Liver (tissue), 9 donors: ENCODE measurements around the gene GC. TPM values are rescaled to one million over a fixed set of nuclear protein-coding genes. Genes with fewer than 3 reads are reported as not detected.
"Not testable (repeated sequence)": the region's sequence is repeated elsewhere in the genome, so short reads cannot be mapped to it uniquely, and the experiment has no call there.

ENCODE experiments used
- DNase-seq: peaks from one replicate; pipeline ENCODE4 v3.0.0-alpha.2; 2017; ENCODE audit warnings: low spot score
- H3K27ac ChIP-seq, 2 donors: one replicate each; pipeline ENCODE4 v1.7.0; 2013; ENCODE audit warnings: inconsistent platforms in 2 of 2, low read length in 2 of 2, control low read depth in 1 of 2, low read depth in 1 of 2, mild to moderate bottlenecking in 1 of 2
- H3K27me3 ChIP-seq, 4 donors: one replicate each; pipeline versions ENCODE4 v1.6.1 to v1.7.0; 2013; ENCODE audit warnings: low read length in 3 of 4, inconsistent platforms in 1 of 4, mild to moderate bottlenecking in 1 of 4, moderate library complexity in 1 of 4; ENCODE audit not compliant: control insufficient read depth in 4 of 4, insufficient read depth in 4 of 4
- H3K36me3 ChIP-seq, 4 donors: one replicate each; pipeline versions ENCODE4 v1.6.1 to v1.7.0; 2013; ENCODE audit warnings: low read length in 3 of 4, mild to moderate bottlenecking in 3 of 4, low read depth in 1 of 4, moderate library complexity in 1 of 4; ENCODE audit not compliant: control insufficient read depth in 4 of 4, insufficient read depth in 3 of 4
- H3K4me1 ChIP-seq, 4 donors: one replicate each; pipeline versions ENCODE4 v1.6.1 to v1.7.0; 2013; ENCODE audit warnings: low read length in 3 of 4, mild to moderate bottlenecking in 3 of 4, moderate library complexity in 1 of 4; ENCODE audit not compliant: control insufficient read depth in 4 of 4, insufficient read depth in 4 of 4
- H3K4me3 ChIP-seq, 3 donors: one replicate each; pipeline versions ENCODE4 v1.6.1 to v1.7.0; 2013; ENCODE audit warnings: low read length in 3 of 3, control low read depth in 1 of 3, low read depth in 1 of 3, mild to moderate bottlenecking in 1 of 3
- H3K9ac ChIP-seq, 2 donors: one replicate each; pipeline ENCODE4 v1.7.0; 2013; ENCODE audit warnings: low read length in 2 of 2, mild to moderate bottlenecking in 2 of 2, moderate library complexity in 2 of 2, control low read depth in 1 of 2, low read depth in 1 of 2
- H3K9me3 ChIP-seq, 4 donors: one replicate each; pipeline versions ENCODE4 v1.6.1 to v1.7.0; 2013; ENCODE audit warnings: low read length in 3 of 4; ENCODE audit not compliant: control insufficient read depth in 4 of 4
- ATF3 ChIP-seq: IDR thresholded peaks from 2 replicates; pipeline ENCODE4 v1.6.1; 2016; ENCODE audit warnings: antibody characterized with exemption
- EGR1 ChIP-seq, 2 donors: IDR thresholded peaks; 2 replicates each; pipeline ENCODE4 v1.6.1; 2016 to 2018; ENCODE audit warnings: antibody characterized with exemption in 2 of 2, low read depth in 2 of 2
- GABPA ChIP-seq, 2 donors: IDR thresholded peaks in 1 of 2; conservative IDR thresholded peaks in 1 of 2; 2 replicates each; pipeline ENCODE4 v1.6.1; 2016; ENCODE audit warnings: antibody characterized with exemption in 2 of 2, mild to moderate bottlenecking in 1 of 2, moderate library complexity in 1 of 2
- HNF4A ChIP-seq, 2 donors: conservative IDR thresholded peaks; 2 replicates each; pipeline ENCODE4 v1.6.1; 2016; ENCODE audit warnings: antibody characterized with exemption in 2 of 2, mild to moderate bottlenecking in 2 of 2
- JUND ChIP-seq, 2 donors: IDR thresholded peaks; 2 replicates each; pipeline ENCODE4 v1.6.1; 2016; ENCODE audit warnings: antibody characterized with exemption in 2 of 2
- NR2F2 ChIP-seq: IDR thresholded peaks from 2 replicates; pipeline ENCODE4 v1.6.1; 2016; ENCODE audit warnings: antibody characterized with exemption
- RAD21 ChIP-seq, 2 donors: IDR thresholded peaks; 2 replicates each; pipeline ENCODE4 v1.6.1; 2016; ENCODE audit warnings: antibody characterized with exemption in 2 of 2, mild to moderate bottlenecking in 2 of 2
- RXRA ChIP-seq, 2 donors: IDR thresholded peaks; 2 replicates each; pipeline ENCODE4 v1.6.1; 2017 to 2018; ENCODE audit warnings: antibody characterized with exemption in 2 of 2, mild to moderate bottlenecking in 1 of 2
- SP1 ChIP-seq: IDR thresholded peaks from 2 replicates; pipeline ENCODE4 v1.6.1; 2018; ENCODE audit warnings: antibody characterized with exemption, mild to moderate bottlenecking
- TAF1 ChIP-seq: conservative IDR thresholded peaks from 2 replicates; pipeline ENCODE4 v1.6.1; 2016; ENCODE audit warnings: antibody characterized with exemption, mild to moderate bottlenecking
- YY1 ChIP-seq: IDR thresholded peaks from 2 replicates; pipeline ENCODE4 v1.6.1; 2016; ENCODE audit warnings: antibody characterized with exemption, mild to moderate bottlenecking
- WGBS: extraction: QIAGEN DNeasy Blood & Tissue Kit; methylation state at CpG from one replicate; pipeline ENCODE4 v1.1.7; 2013; 5-methylcytosine and 5-hydroxymethylcytosine counted together
- polyA plus RNA-seq, 2 donors: library from polyadenylated mRNA; stranded (reverse) in 1 of 2; unstranded in 1 of 2; fragments of 200-250 nt in 1 of 2; fragments of >200 nt in 1 of 2; fragmentation: Nextera tagmentation in 1 of 2; extraction: Ambion mirVana in 1 of 2; gene quantifications; one replicate each; pipeline versions ENCODE4 v1.2.1 to v1.2.3, GENCODE V29; 2013 to 2015
- total RNA-seq, 2 donors: library from RNA; depleted of rRNA; stranded (reverse); fragments of >200 nt; gene quantifications; one replicate each; pipeline ENCODE4 v1.2.3, GENCODE V29; 2014
- TF ChIP-seq, protein P1 (sequence below): IDR thresholded peaks from 2 replicates; pipeline ENCODE4 v1.6.1; 2016; ENCODE audit warnings: antibody characterized with exemption, mild to moderate bottlenecking
- TF ChIP-seq, protein P2 (sequence below): IDR thresholded peaks from 2 replicates; pipeline ENCODE4 v1.6.1; 2016; ENCODE audit warnings: antibody characterized with exemption
- TF ChIP-seq, protein P3 (sequence below): IDR thresholded peaks from 2 replicates; pipeline ENCODE4 v1.6.1; 2016; ENCODE audit warnings: antibody characterized with exemption
- donor health status: healthy.
- donor health status: healthy.
- donor health status: healthy.
- donor health status: healthy.
- donor health status: healthy.

The GC gene
- total and polyA plus RNA-seq, 4 donors: 1,801 to 4,674 (median 2,937) TPM

GRCh38 chr4:71814433-71814832 is 30.6 kb upstream of the GC start:
- 93% methylated on average over 2 of the region's 2 CpGs for WGBS
- no peaks in the 10 kb centered on the region for H3K9me3 ChIP-seq
- H3K27me3 ChIP-seq: no peaks in the 10 kb centered on the region
- no peak overlapping the region for H3K4me3 ChIP-seq
- no peak for DNase-seq
- no peaks in the 10 kb centered on the region for H3K36me3 ChIP-seq
- no peak overlapping the region for H3K9ac ChIP-seq
- no peak overlapping the region for H3K27ac ChIP-seq
- H3K4me1 ChIP-seq: peaks cover 0 to 9% (median 4%) of the 10 kb centered on the region in 4 donors
- TF ChIP-seq, protein P1, sequence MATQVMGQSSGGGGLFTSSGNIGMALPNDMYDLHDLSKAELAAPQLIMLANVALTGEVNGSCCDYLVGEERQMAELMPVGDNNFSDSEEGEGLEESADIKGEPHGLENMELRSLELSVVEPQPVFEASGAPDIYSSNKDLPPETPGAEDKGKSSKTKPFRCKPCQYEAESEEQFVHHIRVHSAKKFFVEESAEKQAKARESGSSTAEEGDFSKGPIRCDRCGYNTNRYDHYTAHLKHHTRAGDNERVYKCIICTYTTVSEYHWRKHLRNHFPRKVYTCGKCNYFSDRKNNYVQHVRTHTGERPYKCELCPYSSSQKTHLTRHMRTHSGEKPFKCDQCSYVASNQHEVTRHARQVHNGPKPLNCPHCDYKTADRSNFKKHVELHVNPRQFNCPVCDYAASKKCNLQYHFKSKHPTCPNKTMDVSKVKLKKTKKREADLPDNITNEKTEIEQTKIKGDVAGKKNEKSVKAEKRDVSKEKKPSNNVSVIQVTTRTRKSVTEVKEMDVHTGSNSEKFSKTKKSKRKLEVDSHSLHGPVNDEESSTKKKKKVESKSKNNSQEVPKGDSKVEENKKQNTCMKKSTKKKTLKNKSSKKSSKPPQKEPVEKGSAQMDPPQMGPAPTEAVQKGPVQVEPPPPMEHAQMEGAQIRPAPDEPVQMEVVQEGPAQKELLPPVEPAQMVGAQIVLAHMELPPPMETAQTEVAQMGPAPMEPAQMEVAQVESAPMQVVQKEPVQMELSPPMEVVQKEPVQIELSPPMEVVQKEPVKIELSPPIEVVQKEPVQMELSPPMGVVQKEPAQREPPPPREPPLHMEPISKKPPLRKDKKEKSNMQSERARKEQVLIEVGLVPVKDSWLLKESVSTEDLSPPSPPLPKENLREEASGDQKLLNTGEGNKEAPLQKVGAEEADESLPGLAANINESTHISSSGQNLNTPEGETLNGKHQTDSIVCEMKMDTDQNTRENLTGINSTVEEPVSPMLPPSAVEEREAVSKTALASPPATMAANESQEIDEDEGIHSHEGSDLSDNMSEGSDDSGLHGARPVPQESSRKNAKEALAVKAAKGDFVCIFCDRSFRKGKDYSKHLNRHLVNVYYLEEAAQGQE: peak; percentile 97
- TF ChIP-seq TAF1: no peak

DNA sequence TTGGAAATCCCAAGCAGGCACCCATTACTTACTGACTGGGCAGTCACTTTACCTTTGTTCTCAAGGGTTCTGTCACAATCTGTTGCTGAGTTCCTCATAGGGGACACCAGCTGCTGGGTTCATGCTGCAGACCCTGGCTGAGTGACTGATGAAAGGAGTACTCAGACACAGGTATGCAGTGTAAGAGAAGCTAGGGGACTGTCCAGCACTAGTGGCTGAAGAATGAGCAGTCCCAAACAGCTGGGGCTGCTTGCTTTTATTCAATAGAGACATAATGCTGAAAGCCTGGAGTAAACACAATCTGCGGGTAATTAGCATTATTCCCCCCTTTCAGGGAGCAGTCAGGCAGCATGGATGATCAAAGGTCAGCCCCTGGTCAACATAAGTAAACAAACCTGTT is 25.9 kb upstream of the GC start:
- TF ChIP-seq HNF4A (conservative IDR thresholded peaks at IDR 0.05): peak in 1 of 2 donors; percentile 11
- TF ChIP-seq, protein P1: peak; percentile 90
- not testable (repeated sequence) for DNase-seq, H3K36me3 ChIP-seq, H3K9ac ChIP-seq, H3K27me3 ChIP-seq, H3K4me3 ChIP-seq, H3K27ac ChIP-seq, H3K9me3 ChIP-seq
- WGBS: 27% methylated on average over 1 of the region's 1 CpG
- H3K4me1 ChIP-seq: peaks cover 0 to 11% (median 6%) of the 10 kb centered on the region in 4 donors

DNA sequence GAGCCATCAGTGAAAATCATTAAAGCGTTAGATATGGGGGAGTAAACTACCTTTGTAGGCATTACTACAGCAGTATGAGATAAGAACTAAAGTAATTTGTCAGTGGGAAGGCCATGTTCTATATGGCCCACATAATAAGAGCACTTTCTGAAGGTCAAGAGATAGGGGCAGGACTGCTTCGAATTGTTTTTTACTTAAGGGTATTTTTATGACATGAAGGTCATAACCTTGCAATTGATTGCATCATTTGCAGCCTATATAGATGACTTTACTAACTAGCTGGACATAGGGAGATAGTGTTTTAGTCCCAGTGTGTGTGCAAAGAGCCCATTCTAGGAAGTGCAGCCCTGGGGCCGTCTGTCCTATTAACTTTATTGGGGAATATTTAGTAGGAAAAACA is 23.6 kb upstream of the GC start:
- Histone ChIP-seq H3K27ac (no peak overlapping the region), H3K4me3 (no peak overlapping the region), H3K36me3 (no peaks in the 10 kb centered on the region), H3K9me3 (no peaks in the 10 kb centered on the region), H3K9ac (no peak overlapping the region), H3K27me3 (no peaks in the 10 kb centered on the region), H3K4me1 (peaks cover 4 to 25% (median 17%) of the 10 kb centered on the region in 4 donors)
- WGBS: 75% methylated on average over 3 of the region's 3 CpGs
- no peak for DNase-seq
- TF ChIP-seq, protein P2, sequence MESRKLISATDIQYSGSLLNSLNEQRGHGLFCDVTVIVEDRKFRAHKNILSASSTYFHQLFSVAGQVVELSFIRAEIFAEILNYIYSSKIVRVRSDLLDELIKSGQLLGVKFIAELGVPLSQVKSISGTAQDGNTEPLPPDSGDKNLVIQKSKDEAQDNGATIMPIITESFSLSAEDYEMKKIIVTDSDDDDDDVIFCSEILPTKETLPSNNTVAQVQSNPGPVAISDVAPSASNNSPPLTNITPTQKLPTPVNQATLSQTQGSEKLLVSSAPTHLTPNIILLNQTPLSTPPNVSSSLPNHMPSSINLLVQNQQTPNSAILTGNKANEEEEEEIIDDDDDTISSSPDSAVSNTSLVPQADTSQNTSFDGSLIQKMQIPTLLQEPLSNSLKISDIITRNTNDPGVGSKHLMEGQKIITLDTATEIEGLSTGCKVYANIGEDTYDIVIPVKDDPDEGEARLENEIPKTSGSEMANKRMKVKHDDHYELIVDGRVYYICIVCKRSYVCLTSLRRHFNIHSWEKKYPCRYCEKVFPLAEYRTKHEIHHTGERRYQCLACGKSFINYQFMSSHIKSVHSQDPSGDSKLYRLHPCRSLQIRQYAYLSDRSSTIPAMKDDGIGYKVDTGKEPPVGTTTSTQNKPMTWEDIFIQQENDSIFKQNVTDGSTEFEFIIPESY: no peak
- TF ChIP-seq RXRA (IDR thresholded peaks at IDR 0.05) (no peak), TAF1 (no peak), SP1 (no peak), ATF3 (no peak), JUND (IDR thresholded peaks at IDR 0.05) (no peak), NR2F2 (no peak), EGR1 (IDR thresholded peaks at IDR 0.05; ENCODE audit: low read depth in 2 of 2) (no peak), GABPA (IDR thresholded peaks at IDR 0.05 in 1 of 2, conservative IDR thresholded peaks at IDR 0.05 in 1 of 2) (no peak), YY1 (no peak), RAD21 (IDR thresholded peaks at IDR 0.05) (no peak)
- TF ChIP-seq, protein P3, sequence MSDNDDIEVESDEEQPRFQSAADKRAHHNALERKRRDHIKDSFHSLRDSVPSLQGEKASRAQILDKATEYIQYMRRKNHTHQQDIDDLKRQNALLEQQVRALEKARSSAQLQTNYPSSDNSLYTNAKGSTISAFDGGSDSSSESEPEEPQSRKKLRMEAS: no peak
- TF ChIP-seq, protein P1: no peak
